Adrenal gland (tissue), 5 donors: ENCODE results near the gene AFAP1L2.
"Not testable (repeated sequence)": the region's sequence is repeated elsewhere in the genome, so short reads cannot be mapped to it uniquely, and the experiment has no call there.

Source experiments
- POLR2A ChIP-seq, 2 donors: fragments of 450-650 bp; IDR thresholded peaks; one replicate each; pipeline ENCODE4 v1.6.1; 2017; ENCODE audit warnings: antibody characterized with exemption in 2 of 2, mild to moderate bottlenecking in 2 of 2, moderate library complexity in 1 of 2
- TF ChIP-seq, protein P1 (sequence below), 6 experiments: fragments of 450-650 bp in 4 of 6; fragments of 200-600 bp in 2 of 6; sonication (generic) in 1 of 6; IDR thresholded peaks; 1 replicate in 5 of 6; 2 replicates in 1 of 6; pipeline versions ENCODE4 v1.5.1 to v1.8.0; 2016 to 2021; ENCODE audit warnings: antibody characterized with exemption in 6 of 6, mild to moderate bottlenecking in 2 of 6, moderate library complexity in 1 of 6
- donor health status: DM: no; HTN: no; CAD: no.

- not testable (repeated sequence) for TF ChIP-seq POLR2A (IDR thresholded peaks at IDR 0.05)
- TF ChIP-seq, protein P1, sequence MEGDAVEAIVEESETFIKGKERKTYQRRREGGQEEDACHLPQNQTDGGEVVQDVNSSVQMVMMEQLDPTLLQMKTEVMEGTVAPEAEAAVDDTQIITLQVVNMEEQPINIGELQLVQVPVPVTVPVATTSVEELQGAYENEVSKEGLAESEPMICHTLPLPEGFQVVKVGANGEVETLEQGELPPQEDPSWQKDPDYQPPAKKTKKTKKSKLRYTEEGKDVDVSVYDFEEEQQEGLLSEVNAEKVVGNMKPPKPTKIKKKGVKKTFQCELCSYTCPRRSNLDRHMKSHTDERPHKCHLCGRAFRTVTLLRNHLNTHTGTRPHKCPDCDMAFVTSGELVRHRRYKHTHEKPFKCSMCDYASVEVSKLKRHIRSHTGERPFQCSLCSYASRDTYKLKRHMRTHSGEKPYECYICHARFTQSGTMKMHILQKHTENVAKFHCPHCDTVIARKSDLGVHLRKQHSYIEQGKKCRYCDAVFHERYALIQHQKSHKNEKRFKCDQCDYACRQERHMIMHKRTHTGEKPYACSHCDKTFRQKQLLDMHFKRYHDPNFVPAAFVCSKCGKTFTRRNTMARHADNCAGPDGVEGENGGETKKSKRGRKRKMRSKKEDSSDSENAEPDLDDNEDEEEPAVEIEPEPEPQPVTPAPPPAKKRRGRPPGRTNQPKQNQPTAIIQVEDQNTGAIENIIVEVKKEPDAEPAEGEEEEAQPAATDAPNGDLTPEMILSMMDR (IDR thresholded peaks at IDR 0.05): not testable (repeated sequence)
Observed at GRCh38 chr10:114349071-114349470, 55.2 kb downstream of the AFAP1L2 start.
